Lung (tissue), 12 donors: Measurements from ENCODE around the gene ANKRD22. TPM values are rescaled to one million over a fixed set of nuclear protein-coding genes. Genes with fewer than 3 reads are reported as not detected.

Experiments
- ATAC-seq: fragments of 200-7000 bp; cut with Tn5 transposase; one replicate; pipeline ENCODE4 v1.9.1; 2020; ENCODE audit warnings: moderate number of reproducible peaks; ENCODE audit not compliant: insufficient read depth, low FRiP score
- DNase-seq, 3 donors: peaks; one replicate each; pipeline ENCODE4 v3.0.0-alpha.2; 2013 to 2017
- H3K27ac ChIP-seq, 2 donors: one replicate each; pipeline ENCODE4 v1.5.1; 2013; ENCODE audit warnings: mild to moderate bottlenecking in 2 of 2, moderate library complexity in 2 of 2, control low read depth in 1 of 2, inconsistent platforms in 1 of 2, low read depth in 1 of 2, low read length in 1 of 2
- H3K27me3 ChIP-seq, 3 donors: one replicate each; pipeline ENCODE4 v1.5.1; 2013; ENCODE audit warnings: low read length in 2 of 3; ENCODE audit not compliant: control insufficient read depth in 3 of 3, insufficient read depth in 3 of 3
- H3K36me3 ChIP-seq, 4 donors: one replicate each; pipeline ENCODE4 v1.5.1; 2013; ENCODE audit warnings: low read length in 4 of 4, mild to moderate bottlenecking in 1 of 4, moderate library complexity in 1 of 4; ENCODE audit not compliant: control insufficient read depth in 4 of 4, insufficient read depth in 4 of 4
- H3K4me1 ChIP-seq, 5 donors: one replicate each; pipeline ENCODE4 v1.5.1; 2013; ENCODE audit warnings: low read length in 5 of 5, mild to moderate bottlenecking in 2 of 5, moderate library complexity in 1 of 5; ENCODE audit not compliant: control insufficient read depth in 5 of 5, insufficient read depth in 5 of 5
- H3K4me3 ChIP-seq: one replicate; pipeline ENCODE4 v1.5.1; 2013; ENCODE audit warnings: mild to moderate bottlenecking, control low read depth, moderate library complexity
- H3K9ac ChIP-seq, 2 donors: one replicate each; pipeline ENCODE4 v1.5.1; 2013; ENCODE audit warnings: low read length in 2 of 2, control low read depth in 1 of 2; ENCODE audit not compliant: insufficient read depth in 1 of 2
- H3K9me3 ChIP-seq, 4 donors: one replicate each; pipeline ENCODE4 v1.5.1; 2013; ENCODE audit warnings: low read length in 3 of 4, mild to moderate bottlenecking in 1 of 4, moderate library complexity in 1 of 4; ENCODE audit not compliant: control insufficient read depth in 4 of 4, insufficient read depth in 3 of 4
- WGBS, 2 donors: extraction: QIAGEN DNeasy Blood & Tissue Kit; methylation state at CpG; one replicate each; pipeline ENCODE4 v1.1.7; 2013; 5-methylcytosine and 5-hydroxymethylcytosine counted together
- polyA plus RNA-seq, 2 donors: library from polyadenylated mRNA; stranded (reverse); fragments of 200-250 nt; gene quantifications; one replicate each; pipeline ENCODE4 v1.2.1, GENCODE V29; 2013
- total RNA-seq, 2 donors: library from RNA; depleted of rRNA in 1 of 2; stranded (reverse); fragments of >200 nt in 1 of 2; gene quantifications; one replicate each; pipeline ENCODE4 v1.2.1, GENCODE V29; 2014 to 2021
- TF ChIP-seq, protein P1 (sequence below): IDR thresholded peaks from 2 replicates; pipeline ENCODE4 v1.5.1; 2012; ENCODE audit warnings: mild to moderate bottlenecking; ENCODE audit errors: control extremely low read depth, extremely low read depth
- donor health status: control.
- donor health status: control.
- donor health status: Bipolar disorder and iron deficiency.
- donor health status: healthy.
- donor health status: DM: yes; HTN: yes; CAD: no.

ANKRD22 gene
- total and polyA plus RNA-seq, 4 donors: 1.1 to 23.1 (median 3.4) TPM

DNA sequence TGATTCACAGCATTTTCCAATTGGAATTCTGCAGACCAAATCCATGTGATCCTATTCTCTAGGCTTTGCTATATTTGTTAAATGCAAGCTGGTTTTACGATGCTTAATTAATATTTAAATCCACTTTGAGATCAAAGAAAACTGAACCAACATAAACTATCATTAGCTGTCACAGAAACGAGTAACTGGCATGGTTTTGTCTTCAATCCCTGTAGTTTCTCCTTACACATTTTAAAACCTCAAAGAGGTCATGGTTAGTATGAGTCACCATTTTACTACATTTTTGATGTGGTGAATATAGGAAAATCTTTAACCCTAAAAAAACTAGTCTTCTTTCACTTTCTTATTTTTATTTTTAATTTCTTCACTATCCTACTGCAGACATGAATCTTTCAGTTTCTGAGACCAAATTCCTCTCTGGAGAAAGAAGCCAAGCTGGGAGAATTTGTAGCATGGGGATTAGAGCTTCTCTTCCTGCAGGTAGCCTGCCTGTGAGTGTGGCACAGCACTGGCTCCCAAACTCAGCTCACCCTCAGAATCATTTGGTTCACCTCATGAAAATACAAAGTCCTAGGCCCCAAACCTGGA lies 57.8 kb downstream of the ANKRD22 start:
- H3K4me1 ChIP-seq: peaks cover 0 to 6% (median 0%) of the 10 kb centered on the region in 5 donors
- no peaks in the 10 kb centered on the region for H3K27me3 ChIP-seq
- 49 to 57% methylated on average over 2 of the region's 2 CpGs for WGBS, 2 donors
- no peak overlapping the region for H3K9ac ChIP-seq
- TF ChIP-seq, protein P1, sequence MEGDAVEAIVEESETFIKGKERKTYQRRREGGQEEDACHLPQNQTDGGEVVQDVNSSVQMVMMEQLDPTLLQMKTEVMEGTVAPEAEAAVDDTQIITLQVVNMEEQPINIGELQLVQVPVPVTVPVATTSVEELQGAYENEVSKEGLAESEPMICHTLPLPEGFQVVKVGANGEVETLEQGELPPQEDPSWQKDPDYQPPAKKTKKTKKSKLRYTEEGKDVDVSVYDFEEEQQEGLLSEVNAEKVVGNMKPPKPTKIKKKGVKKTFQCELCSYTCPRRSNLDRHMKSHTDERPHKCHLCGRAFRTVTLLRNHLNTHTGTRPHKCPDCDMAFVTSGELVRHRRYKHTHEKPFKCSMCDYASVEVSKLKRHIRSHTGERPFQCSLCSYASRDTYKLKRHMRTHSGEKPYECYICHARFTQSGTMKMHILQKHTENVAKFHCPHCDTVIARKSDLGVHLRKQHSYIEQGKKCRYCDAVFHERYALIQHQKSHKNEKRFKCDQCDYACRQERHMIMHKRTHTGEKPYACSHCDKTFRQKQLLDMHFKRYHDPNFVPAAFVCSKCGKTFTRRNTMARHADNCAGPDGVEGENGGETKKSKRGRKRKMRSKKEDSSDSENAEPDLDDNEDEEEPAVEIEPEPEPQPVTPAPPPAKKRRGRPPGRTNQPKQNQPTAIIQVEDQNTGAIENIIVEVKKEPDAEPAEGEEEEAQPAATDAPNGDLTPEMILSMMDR: no peak
- no peak overlapping the region for H3K27ac ChIP-seq
- no peak for DNase-seq
- H3K4me3 ChIP-seq: no peak overlapping the region
- H3K36me3 ChIP-seq: no peaks in the 10 kb centered on the region
- no peak for ATAC-seq
- peaks cover 0 to 1% (median 0%) of the 10 kb centered on the region in 4 donors for H3K9me3 ChIP-seq

DNA sequence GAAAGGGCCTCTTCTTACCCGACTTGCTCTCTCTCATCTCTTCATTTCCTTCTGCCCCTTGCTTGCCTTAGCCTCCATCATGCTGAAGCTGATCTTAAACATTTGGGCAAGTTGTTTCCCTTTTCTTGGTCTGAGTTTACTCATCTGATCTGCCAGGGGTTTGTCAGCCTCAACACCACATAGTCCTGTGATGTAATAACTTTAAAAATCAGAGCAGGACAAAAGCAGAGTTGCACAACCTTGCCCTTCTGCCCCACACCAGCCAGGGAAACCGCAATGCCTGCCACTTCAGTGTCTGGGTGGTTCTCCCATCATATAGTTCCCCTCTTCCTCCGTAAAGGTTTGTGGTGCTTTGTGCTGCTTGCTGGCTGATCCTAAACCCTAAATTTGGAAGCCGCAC lies 59.0 kb downstream of the ANKRD22 start:
- Histone ChIP-seq H3K4me3 (no peak overlapping the region), H3K9ac (no peak overlapping the region), H3K4me1 (peaks cover 0 to 6% (median 0%) of the 10 kb centered on the region in 5 donors), H3K9me3 (no peaks in the 10 kb centered on the region), H3K27me3 (no peaks in the 10 kb centered on the region), H3K27ac (no peak overlapping the region), H3K36me3 (no peaks in the 10 kb centered on the region)
- 43 to 60% methylated on average over 4 of the region's 4 CpGs for WGBS, 2 donors
- peak; percentile 14 to 42 (median 18) for DNase-seq
- TF ChIP-seq, protein P1: no peak
- ATAC-seq: peak; percentile 69

DNA sequence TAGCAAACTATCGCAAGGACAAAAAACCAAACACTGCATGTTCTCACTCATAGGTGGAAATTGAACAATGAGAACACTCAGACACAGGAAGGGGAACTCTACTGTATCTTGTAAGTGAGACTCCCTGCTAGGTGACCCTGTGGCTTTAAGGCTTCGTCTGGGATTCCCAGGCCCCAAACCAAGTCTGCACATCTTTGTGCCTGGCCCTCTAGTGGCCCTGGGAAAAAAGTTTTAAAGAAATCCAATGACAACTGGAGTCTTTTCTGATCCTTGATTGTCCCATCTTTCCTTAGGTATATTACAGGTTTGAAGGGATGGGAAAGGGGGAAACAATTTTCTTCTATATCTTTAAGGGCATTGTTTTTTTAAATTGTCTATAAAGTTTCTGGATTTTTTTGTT lies 59.7 kb downstream of the ANKRD22 start:
- WGBS, 2 donors: 55 to 56% methylated on average over 2 of the region's 2 CpGs
- Histone ChIP-seq H3K9ac (no peak overlapping the region), H3K27me3 (no peaks in the 10 kb centered on the region), H3K4me3 (no peak overlapping the region), H3K27ac (no peak overlapping the region), H3K4me1 (peaks cover 0 to 6% (median 0%) of the 10 kb centered on the region in 5 donors), H3K36me3 (no peaks in the 10 kb centered on the region), H3K9me3 (no peaks in the 10 kb centered on the region)
- DNase-seq: peak in 2 of 3 donors; percentile 19 to 24
- TF ChIP-seq, protein P1: no peak
- no peak for ATAC-seq

DNA sequence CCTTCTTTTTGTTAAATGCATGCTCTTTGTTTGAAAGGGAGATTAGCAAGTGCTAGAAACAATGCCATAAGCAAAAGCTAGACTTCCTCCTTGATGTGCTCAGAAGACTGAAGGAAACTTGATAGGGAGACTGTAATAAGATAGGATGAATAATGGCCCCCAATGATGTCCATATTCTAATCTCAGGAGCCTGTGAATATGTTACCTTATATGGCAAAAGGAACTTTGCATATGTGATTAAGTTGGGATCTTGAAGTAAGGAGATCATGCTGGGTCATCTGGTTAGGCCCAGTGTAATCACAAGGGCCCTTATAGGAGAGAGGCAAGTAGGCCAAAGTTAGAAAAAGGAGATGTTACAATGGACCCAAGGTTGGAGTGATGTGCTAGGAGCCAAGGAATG lies 62.7 kb downstream of the ANKRD22 start:
- TF ChIP-seq, protein P1: no peak
- Histone ChIP-seq H3K27ac (no peak overlapping the region), H3K36me3 (no peaks in the 10 kb centered on the region), H3K27me3 (no peaks in the 10 kb centered on the region), H3K9ac (no peak overlapping the region), H3K9me3 (no peaks in the 10 kb centered on the region), H3K4me1 (peaks cover 0 to 3% (median 0%) of the 10 kb centered on the region in 5 donors), H3K4me3 (no peak overlapping the region)
- DNase-seq (no peak), ATAC-seq (no peak)
